Activated T-cell treated with anti-CD3 and anti-CD28 coated beads for 24 hours (primary cell): Measurements from ENCODE around the gene DTNA.

Experiments used
- DNase-seq: peaks from one replicate; pipeline ENCODE4 v3.0.0-alpha.2; 2020; ENCODE audit warnings: low read depth

Gene DTNA

DNA sequence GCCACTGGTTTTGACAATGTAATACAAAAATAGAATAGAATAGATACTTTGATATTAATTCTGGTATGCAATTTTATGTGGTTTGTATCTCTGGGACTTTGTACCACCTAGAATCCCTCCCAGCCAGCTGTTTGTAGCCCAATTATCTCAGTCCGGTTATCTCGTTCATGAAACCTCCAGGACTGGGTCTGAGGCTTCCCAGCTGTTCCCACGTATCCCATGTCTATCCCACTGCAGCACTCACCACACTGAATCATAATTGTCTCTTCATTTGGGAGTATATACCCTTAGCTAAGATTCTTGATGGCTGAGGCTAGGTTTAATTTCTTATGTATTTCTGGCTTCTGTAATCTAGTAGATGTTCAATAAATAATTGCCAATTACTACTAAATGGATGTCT, 226.7 kb downstream of the DTNA start:
- DNase-seq = no peak

DNA sequence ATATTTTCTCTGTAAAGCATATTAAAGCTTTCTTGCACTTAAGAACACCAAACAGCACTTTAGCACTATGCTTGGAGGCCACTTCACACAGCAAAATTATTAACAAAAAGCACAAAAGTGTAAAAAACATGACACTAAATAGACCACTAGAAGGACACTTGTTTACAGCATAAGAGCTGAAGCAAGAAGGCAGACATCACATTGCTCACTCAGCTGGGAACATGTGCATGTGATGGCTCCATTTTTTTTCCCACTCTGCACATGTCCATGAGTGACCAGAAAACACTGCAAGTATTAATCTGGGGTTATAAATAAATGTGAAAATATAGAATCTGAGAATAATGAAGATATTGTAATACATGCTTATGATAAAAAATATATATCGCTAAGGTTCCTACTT, 228.0 kb downstream of the DTNA start:
- no peak for DNase-seq
